Tibial artery (tissue), 4 donors: Measurements from ENCODE around the gene ADAD2.

ENCODE experiments used
- DNase-seq, 2 donors: peaks; one replicate each; pipeline ENCODE4 v3.0.0-alpha.2; 2019
- H3K27ac ChIP-seq, 2 donors: fragments of 200-600 bp; sonication (generic) in 1 of 2; 1 replicate in 1 of 2; 2 replicates in 1 of 2; pipeline ENCODE4 v1.5.1; 2018 to 2019; ENCODE audit warnings: mild to moderate bottlenecking in 1 of 2
- H3K27me3 ChIP-seq, 2 donors: fragments of 200-600 bp; sonication (generic) in 1 of 2; one replicate each; pipeline versions ENCODE4 v1.5.1 to v1.6.0; 2016 to 2019
- H3K36me3 ChIP-seq, 3 donors: fragments of 200-600 bp; sonication (generic) in 2 of 3; one replicate each; pipeline ENCODE4 v1.5.1; 2016 to 2019; ENCODE audit warnings: mild to moderate bottlenecking in 2 of 3
- H3K4me1 ChIP-seq, 4 donors: fragments of 200-600 bp; sonication (generic) in 2 of 4; 1 replicate in 3 of 4; 2 replicates in 1 of 4; pipeline ENCODE4 v1.5.1; 2016 to 2019
- H3K4me3 ChIP-seq, 2 donors: fragments of 200-600 bp; sonication (generic) in 1 of 2; 1 replicate in 1 of 2; 2 replicates in 1 of 2; pipeline ENCODE4 v1.5.1; 2018 to 2019; ENCODE audit warnings: mild to moderate bottlenecking in 2 of 2
- H3K9me3 ChIP-seq, 3 donors: fragments of 200-600 bp; sonication (generic) in 1 of 3; one replicate each; pipeline ENCODE4 v1.5.1; 2016 to 2019
- intact Hi-C: fragments of 100-400 bp; cut with DNase I; formaldehyde crosslinking; loops from one replicate; pipeline ENCODE4 v1.15.0; 2023; ENCODE audit warnings: low total_unique reads
- TF ChIP-seq, protein P1 (sequence below), 2 experiments: fragments of 200-600 bp in 1 of 2; fragments of 450-650 bp in 1 of 2; IDR thresholded peaks; one replicate each; pipeline ENCODE4 v1.5.1; 2017 to 2019; ENCODE audit warnings: antibody characterized with exemption in 2 of 2, mild to moderate bottlenecking in 1 of 2, moderate library complexity in 1 of 2

Gene ADAD2

GRCh38 chr16:84229471-84229870 lies 38.5 kb downstream of the ADAD2 start:
- intact Hi-C loops, result no loop called here
- no peaks in the 10 kb centered on the region for H3K36me3 ChIP-seq
- TF ChIP-seq, protein P1, sequence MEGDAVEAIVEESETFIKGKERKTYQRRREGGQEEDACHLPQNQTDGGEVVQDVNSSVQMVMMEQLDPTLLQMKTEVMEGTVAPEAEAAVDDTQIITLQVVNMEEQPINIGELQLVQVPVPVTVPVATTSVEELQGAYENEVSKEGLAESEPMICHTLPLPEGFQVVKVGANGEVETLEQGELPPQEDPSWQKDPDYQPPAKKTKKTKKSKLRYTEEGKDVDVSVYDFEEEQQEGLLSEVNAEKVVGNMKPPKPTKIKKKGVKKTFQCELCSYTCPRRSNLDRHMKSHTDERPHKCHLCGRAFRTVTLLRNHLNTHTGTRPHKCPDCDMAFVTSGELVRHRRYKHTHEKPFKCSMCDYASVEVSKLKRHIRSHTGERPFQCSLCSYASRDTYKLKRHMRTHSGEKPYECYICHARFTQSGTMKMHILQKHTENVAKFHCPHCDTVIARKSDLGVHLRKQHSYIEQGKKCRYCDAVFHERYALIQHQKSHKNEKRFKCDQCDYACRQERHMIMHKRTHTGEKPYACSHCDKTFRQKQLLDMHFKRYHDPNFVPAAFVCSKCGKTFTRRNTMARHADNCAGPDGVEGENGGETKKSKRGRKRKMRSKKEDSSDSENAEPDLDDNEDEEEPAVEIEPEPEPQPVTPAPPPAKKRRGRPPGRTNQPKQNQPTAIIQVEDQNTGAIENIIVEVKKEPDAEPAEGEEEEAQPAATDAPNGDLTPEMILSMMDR (IDR thresholded peaks at IDR 0.05), result no peak
- peaks cover 7 to 16% (median 16%) of the 10 kb centered on the region in 4 donors for H3K4me1 ChIP-seq
- no peaks in the 10 kb centered on the region for H3K9me3 ChIP-seq
- no peak overlapping the region for H3K4me3 ChIP-seq
- DNase-seq, result no peak
- H3K27me3 ChIP-seq, result no peaks in the 10 kb centered on the region
- H3K27ac ChIP-seq, result peak overlapping the region in 1 of 2 donors; percentile 79

GRCh38 chr16:84232060-84232459 lies 41.1 kb downstream of the ADAD2 start:
- H3K4me1 ChIP-seq, result peaks cover 7 to 16% (median 16%) of the 10 kb centered on the region in 4 donors
- no peaks in the 10 kb centered on the region for H3K9me3 ChIP-seq
- DNase-seq, result no peak
- H3K27me3 ChIP-seq, result peaks cover 0 to 5% of the 10 kb centered on the region in 2 donors
- no peak overlapping the region for H3K27ac ChIP-seq
- intact Hi-C loops, result no loop called here
- TF ChIP-seq, protein P1 (IDR thresholded peaks at IDR 0.05), result no peak
- no peaks in the 10 kb centered on the region for H3K36me3 ChIP-seq
- H3K4me3 ChIP-seq, result no peak overlapping the region

GRCh38 chr16:84232969-84233368 lies 42.0 kb downstream of the ADAD2 start:
- no peak overlapping the region for H3K27ac ChIP-seq
- H3K9me3 ChIP-seq, result no peaks in the 10 kb centered on the region
- H3K4me1 ChIP-seq, result peaks cover 4 to 10% (median 8%) of the 10 kb centered on the region in 4 donors
- no peak overlapping the region for H3K4me3 ChIP-seq
- H3K36me3 ChIP-seq, result no peaks in the 10 kb centered on the region
- DNase-seq, result no peak
- TF ChIP-seq, protein P1 (IDR thresholded peaks at IDR 0.05), result no peak
- intact Hi-C loops, result no loop called here
- H3K27me3 ChIP-seq, result peaks cover 0 to 14% of the 10 kb centered on the region in 2 donors

DNA sequence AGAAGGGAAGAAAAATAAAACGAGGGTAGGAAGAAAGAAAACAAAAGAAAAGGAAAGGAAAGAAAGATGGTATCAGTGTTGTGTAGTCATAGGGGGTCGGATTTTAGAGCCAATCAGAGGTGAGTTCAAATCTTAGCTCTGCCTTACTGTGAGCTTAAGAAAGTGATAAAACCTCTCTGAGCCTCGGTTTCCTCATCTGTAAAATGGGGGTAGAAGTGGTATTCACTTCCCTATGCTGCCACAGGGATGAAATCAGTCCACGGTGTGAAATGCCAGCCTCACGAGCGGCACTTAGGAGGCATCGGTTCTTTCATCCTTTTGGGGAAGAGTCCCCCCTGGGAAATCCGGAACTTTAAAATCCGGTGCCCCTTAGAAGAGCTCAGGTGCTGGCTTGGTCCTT lies 42.8 kb downstream of the ADAD2 start:
- Histone ChIP-seq H3K27ac (no peak overlapping the region), H3K36me3 (no peaks in the 10 kb centered on the region), H3K4me1 (peaks cover 0 to 3% (median under 1%) of the 10 kb centered on the region in 4 donors), H3K4me3 (no peak overlapping the region), H3K9me3 (no peaks in the 10 kb centered on the region), H3K27me3 (peaks cover 0 to 20% of the 10 kb centered on the region in 2 donors)
- intact Hi-C loops, result no loop called here
- no peak for DNase-seq
- TF ChIP-seq, protein P1 (IDR thresholded peaks at IDR 0.05), result no peak

DNA sequence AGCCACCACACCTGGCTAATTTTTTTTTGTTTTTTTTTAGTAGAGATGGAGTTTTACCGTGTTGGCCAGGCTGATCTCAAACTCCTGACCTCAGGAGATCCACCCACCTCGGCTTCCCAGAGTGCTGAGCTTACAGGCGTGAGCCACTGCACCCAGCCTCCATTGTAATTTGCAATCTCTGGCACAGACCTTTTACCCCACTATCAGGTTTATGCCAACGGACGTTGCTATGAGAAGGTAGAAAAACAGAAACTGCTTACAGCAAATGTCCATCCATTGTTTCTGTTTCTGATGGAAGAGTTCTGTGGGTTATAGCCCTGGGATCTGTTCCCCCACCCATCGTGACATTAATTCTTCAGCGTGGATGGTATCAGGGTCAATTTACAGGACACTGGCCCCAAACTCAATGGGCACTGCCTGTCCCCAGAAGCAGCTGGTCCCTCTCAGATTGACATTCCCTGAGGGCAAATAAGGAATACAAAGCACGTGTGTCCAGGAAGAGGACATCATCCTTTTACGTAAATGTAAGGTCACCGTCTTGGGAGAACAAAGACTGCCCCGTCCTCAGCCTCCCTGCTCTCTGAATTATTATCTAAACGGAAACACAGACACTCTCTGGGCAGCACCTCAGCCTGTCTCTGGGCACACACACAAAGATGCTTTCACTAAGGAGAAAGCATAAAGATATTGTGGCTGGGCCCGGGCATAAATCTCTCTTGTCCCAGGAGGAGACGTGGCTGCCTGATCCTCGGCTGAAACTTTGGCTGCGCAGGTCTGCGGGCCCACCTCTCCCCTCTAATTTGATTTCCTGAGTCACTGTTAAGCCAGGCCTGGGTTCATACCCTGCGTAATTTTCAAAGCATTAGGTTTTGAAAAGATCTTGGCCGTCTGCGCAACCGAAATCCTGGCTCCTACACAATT lies 43.6 kb downstream of the ADAD2 start:
- TF ChIP-seq, protein P1 (IDR thresholded peaks at IDR 0.05), result no peak
- H3K27me3 ChIP-seq, result peaks cover 0 to 20% of the 10 kb centered on the region in 2 donors
- no peaks in the 10 kb centered on the region for H3K36me3 ChIP-seq
- H3K4me1 ChIP-seq, result peaks cover 0 to 5% (median 0%) of the 10 kb centered on the region in 4 donors
- no peak overlapping the region for H3K27ac ChIP-seq
- no peak for DNase-seq
- no peaks in the 10 kb centered on the region for H3K9me3 ChIP-seq
- H3K4me3 ChIP-seq, result no peak overlapping the region
- intact Hi-C loops, result no loop called here
